ENCODE measurements around the gene ZBTB47.

Gene ZBTB47

GRCh38 chr3:42663581-42664437 lies 10.3 kb downstream of the ZBTB47 start:
- TF ChIP-seq, protein P1, sequence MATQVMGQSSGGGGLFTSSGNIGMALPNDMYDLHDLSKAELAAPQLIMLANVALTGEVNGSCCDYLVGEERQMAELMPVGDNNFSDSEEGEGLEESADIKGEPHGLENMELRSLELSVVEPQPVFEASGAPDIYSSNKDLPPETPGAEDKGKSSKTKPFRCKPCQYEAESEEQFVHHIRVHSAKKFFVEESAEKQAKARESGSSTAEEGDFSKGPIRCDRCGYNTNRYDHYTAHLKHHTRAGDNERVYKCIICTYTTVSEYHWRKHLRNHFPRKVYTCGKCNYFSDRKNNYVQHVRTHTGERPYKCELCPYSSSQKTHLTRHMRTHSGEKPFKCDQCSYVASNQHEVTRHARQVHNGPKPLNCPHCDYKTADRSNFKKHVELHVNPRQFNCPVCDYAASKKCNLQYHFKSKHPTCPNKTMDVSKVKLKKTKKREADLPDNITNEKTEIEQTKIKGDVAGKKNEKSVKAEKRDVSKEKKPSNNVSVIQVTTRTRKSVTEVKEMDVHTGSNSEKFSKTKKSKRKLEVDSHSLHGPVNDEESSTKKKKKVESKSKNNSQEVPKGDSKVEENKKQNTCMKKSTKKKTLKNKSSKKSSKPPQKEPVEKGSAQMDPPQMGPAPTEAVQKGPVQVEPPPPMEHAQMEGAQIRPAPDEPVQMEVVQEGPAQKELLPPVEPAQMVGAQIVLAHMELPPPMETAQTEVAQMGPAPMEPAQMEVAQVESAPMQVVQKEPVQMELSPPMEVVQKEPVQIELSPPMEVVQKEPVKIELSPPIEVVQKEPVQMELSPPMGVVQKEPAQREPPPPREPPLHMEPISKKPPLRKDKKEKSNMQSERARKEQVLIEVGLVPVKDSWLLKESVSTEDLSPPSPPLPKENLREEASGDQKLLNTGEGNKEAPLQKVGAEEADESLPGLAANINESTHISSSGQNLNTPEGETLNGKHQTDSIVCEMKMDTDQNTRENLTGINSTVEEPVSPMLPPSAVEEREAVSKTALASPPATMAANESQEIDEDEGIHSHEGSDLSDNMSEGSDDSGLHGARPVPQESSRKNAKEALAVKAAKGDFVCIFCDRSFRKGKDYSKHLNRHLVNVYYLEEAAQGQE (IDR thresholded peaks at IDR 0.05; ENCODE audit: insufficient read depth in 1 of 2, low read depth in 2 of 2, low read length in 2 of 2), result no peak
- TF ChIP-seq TAF1 (IDR thresholded peaks at IDR 0.05; ENCODE audit: borderline replicate concordance, insufficient read depth, low read length), result no peak
- no peak for TF ChIP-seq SIN3A (IDR thresholded peaks at IDR 0.05; ENCODE audit: borderline replicate concordance, insufficient read depth, low read length)
- TF ChIP-seq POLR2AphosphoS5 (IDR thresholded peaks at IDR 0.05; ENCODE audit: low read depth, low read length), result no peak
- TF ChIP-seq FOXP2 (optimal IDR thresholded peaks at IDR 0.05; ENCODE audit: borderline replicate concordance, extremely low read depth, extremely low read length, insufficient read depth), result no peak

GRCh38 chr3:42664438-42664803 lies 10.9 kb downstream of the ZBTB47 start:
- TF ChIP-seq FOXP2 (optimal IDR thresholded peaks at IDR 0.05; ENCODE audit: borderline replicate concordance, extremely low read depth, extremely low read length, insufficient read depth), result no peak
- TF ChIP-seq TAF1 (IDR thresholded peaks at IDR 0.05; ENCODE audit: borderline replicate concordance, insufficient read depth, low read length), result no peak
- TF ChIP-seq SIN3A (IDR thresholded peaks at IDR 0.05; ENCODE audit: borderline replicate concordance, insufficient read depth, low read length), result no peak

GRCh38 chr3:42665050-42665878 lies 11.8 kb downstream of the ZBTB47 start:
- TF ChIP-seq FOXP2 (optimal IDR thresholded peaks at IDR 0.05; ENCODE audit: borderline replicate concordance, extremely low read depth, extremely low read length, insufficient read depth) (no peak), POLR2AphosphoS5 (IDR thresholded peaks at IDR 0.05; ENCODE audit: low read depth, low read length) (no peak), TAF1 (IDR thresholded peaks at IDR 0.05; ENCODE audit: borderline replicate concordance, insufficient read depth, low read length) (no peak), SIN3A (IDR thresholded peaks at IDR 0.05; ENCODE audit: borderline replicate concordance, insufficient read depth, low read length) (no peak)
- TF ChIP-seq, protein P1 (IDR thresholded peaks at IDR 0.05; ENCODE audit: insufficient read depth in 1 of 2, low read depth in 2 of 2, low read length in 2 of 2), result no peak

DNA sequence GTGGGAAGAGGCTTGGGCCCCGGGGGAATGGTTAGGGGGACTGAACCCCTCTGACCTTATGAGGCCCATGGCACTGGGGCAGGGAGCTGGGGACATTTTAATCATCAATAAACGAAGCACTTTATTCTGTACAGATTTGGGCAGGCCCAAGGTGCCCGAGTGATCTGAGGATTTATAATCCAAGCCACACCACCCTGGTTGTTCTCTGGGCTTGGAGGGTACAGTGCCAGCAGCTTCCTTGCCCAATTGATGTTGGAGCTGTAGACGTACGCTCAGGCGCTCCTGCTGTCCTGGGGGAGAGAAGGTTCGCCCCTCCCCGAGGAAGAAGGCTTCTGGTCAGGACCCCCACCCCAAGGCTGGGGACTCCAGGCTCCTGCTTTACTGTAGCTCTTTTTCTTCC lies 12.5 kb downstream of the ZBTB47 start:
- TF ChIP-seq POLR2AphosphoS5 (IDR thresholded peaks at IDR 0.05; ENCODE audit: low read depth, low read length) (no peak), FOXP2 (optimal IDR thresholded peaks at IDR 0.05; ENCODE audit: borderline replicate concordance, extremely low read depth, extremely low read length, insufficient read depth) (no peak), TAF1 (IDR thresholded peaks at IDR 0.05; ENCODE audit: borderline replicate concordance, insufficient read depth, low read length) (no peak), SIN3A (IDR thresholded peaks at IDR 0.05; ENCODE audit: borderline replicate concordance, insufficient read depth, low read length) (no peak)
- TF ChIP-seq, protein P1 (IDR thresholded peaks at IDR 0.05; ENCODE audit: insufficient read depth in 1 of 2, low read depth in 2 of 2, low read length in 2 of 2), result no peak

- TF ChIP-seq, protein P1 (IDR thresholded peaks at IDR 0.05; ENCODE audit: insufficient read depth in 1 of 2, low read depth in 2 of 2, low read length in 2 of 2), result no peak
- TF ChIP-seq FOXP2 (optimal IDR thresholded peaks at IDR 0.05; ENCODE audit: borderline replicate concordance, extremely low read depth, extremely low read length, insufficient read depth), result no peak
- no peak for TF ChIP-seq TAF1 (IDR thresholded peaks at IDR 0.05; ENCODE audit: borderline replicate concordance, insufficient read depth, low read length)
- no peak for TF ChIP-seq POLR2AphosphoS5 (IDR thresholded peaks at IDR 0.05; ENCODE audit: low read depth, low read length)
- no peak for TF ChIP-seq SIN3A (IDR thresholded peaks at IDR 0.05; ENCODE audit: borderline replicate concordance, insufficient read depth, low read length)
Measured at GRCh38 chr3:42666577-42666998, 13.1 kb downstream of the ZBTB47 start.

Measured in PFSK-1 (cell line).